ENCODE data around the gene TBC1D23. TPM values are rescaled to one million over a fixed set of nuclear protein-coding genes. Genes with fewer than 3 reads are reported as not detected.

TBC1D23 gene
- polyA plus RNA-seq, 3 donors = 10.2 to 22.7 (median 12.2) TPM

- Mint-ChIP-seq H3K27ac (no peak overlapping the region), H3K4me3 (no peak overlapping the region), H3K9me3 (peaks cover 6 to 27% (median 11%) of the 10 kb centered on the region in 7 donors), H3K27me3 (ENCODE audit: low read depth in 3 of 3) (peaks cover 0 to 2% (median 0%) of the 10 kb centered on the region in 3 donors), H3K36me3 (no peaks in the 10 kb centered on the region), H3K4me1 (no peaks in the 10 kb centered on the region)
- Histone ChIP-seq H3K79me2 (ENCODE audit: insufficient read depth, low read length) (no peaks in the 10 kb centered on the region), H3K4me1 (ENCODE audit: control insufficient read depth in 1 of 2, insufficient read depth in 2 of 2, low read length in 2 of 2) (no peaks in the 10 kb centered on the region), H3K36me3 (replicated peaks in 1 of 2; ENCODE audit: control insufficient read depth in 1 of 2, insufficient read depth in 2 of 2, low read length in 2 of 2) (no peaks in the 10 kb centered on the region), H4K20me1 (ENCODE audit: insufficient read depth, low read length) (no peaks in the 10 kb centered on the region), H3K27ac (ENCODE audit: low read depth in 1 of 2, low read length in 2 of 2) (no peak overlapping the region), H3K9ac (ENCODE audit: insufficient read depth, low read length, poor library complexity, severe bottlenecking) (no peak overlapping the region), H3K4me3 (replicated peaks in 1 of 3; ENCODE audit: low read depth in 2 of 3, low read length in 3 of 3) (no peak overlapping the region), H3K27me3 (ENCODE audit: control insufficient read depth in 2 of 2, insufficient read depth in 2 of 2, low read length in 2 of 2) (no peaks in the 10 kb centered on the region), H3K9me3 (replicated peaks in 1 of 2; ENCODE audit: control insufficient read depth in 1 of 2, insufficient read depth in 1 of 2, low read length in 2 of 2) (peaks cover 0 to 5% of the 10 kb centered on the region in 2 donors), H2AFZ (ENCODE audit: insufficient read depth, low read depth, low read length, poor library complexity, severe bottlenecking) (no peak overlapping the region), H3K4me2 (replicated peaks; ENCODE audit: extremely low read depth, low read length, poor library complexity, severe bottlenecking) (no peak overlapping the region)
- WGBS (ENCODE audit: insufficient coverage) = no CpG with 5 or more reads among the region's 1 CpG
- intact Hi-C loops (cut with micrococcal nuclease) = no loop called here
- DNase-seq = no peak
- TF ChIP-seq CTCF (IDR thresholded peaks at IDR 0.05) = no peak
Measured at GRCh38 chr3:100221159-100221558, 39.6 kb upstream of the TBC1D23 start.

GRCh38 chr3:100225193-100225592 is 35.6 kb upstream of the TBC1D23 start:
- no peak overlapping the region for H3K4me3 ChIP-seq (replicated peaks in 1 of 3; ENCODE audit: low read depth in 2 of 3, low read length in 3 of 3)
- Mint-ChIP-seq H3K4me3 (no peak overlapping the region), H3K27me3 (ENCODE audit: low read depth in 3 of 3) (peaks cover 0 to 2% (median 2%) of the 10 kb centered on the region in 3 donors), H3K36me3 (no peaks in the 10 kb centered on the region), H3K9me3 (peaks cover 2 to 15% (median 9%) of the 10 kb centered on the region in 7 donors), H3K4me1 (no peaks in the 10 kb centered on the region), H3K27ac (peak overlapping the region in 1 of 7 donors; percentile 60)
- no peaks in the 10 kb centered on the region for H3K4me1 ChIP-seq (ENCODE audit: control insufficient read depth in 1 of 2, insufficient read depth in 2 of 2, low read length in 2 of 2)
- H3K27me3 ChIP-seq (ENCODE audit: control insufficient read depth in 2 of 2, insufficient read depth in 2 of 2, low read length in 2 of 2) = no peaks in the 10 kb centered on the region
- no peak for TF ChIP-seq CTCF (IDR thresholded peaks at IDR 0.05)
- 98% methylated on average over 25 of the region's 26 CpGs for WGBS (ENCODE audit: insufficient coverage)
- no peak overlapping the region for H2AFZ ChIP-seq (ENCODE audit: insufficient read depth, low read depth, low read length, poor library complexity, severe bottlenecking)
- no peak overlapping the region for H3K9ac ChIP-seq (ENCODE audit: insufficient read depth, low read length, poor library complexity, severe bottlenecking)
- H3K79me2 ChIP-seq (ENCODE audit: insufficient read depth, low read length) = no peaks in the 10 kb centered on the region
- no peak overlapping the region for H3K27ac ChIP-seq (ENCODE audit: low read depth in 1 of 2, low read length in 2 of 2)
- intact Hi-C loops (cut with micrococcal nuclease) = no loop called here
- no peaks in the 10 kb centered on the region for H3K36me3 ChIP-seq (replicated peaks in 1 of 2; ENCODE audit: control insufficient read depth in 1 of 2, insufficient read depth in 2 of 2, low read length in 2 of 2)
- H3K4me2 ChIP-seq (replicated peaks; ENCODE audit: extremely low read depth, low read length, poor library complexity, severe bottlenecking) = no peak overlapping the region
- no peak for DNase-seq
- no peaks in the 10 kb centered on the region for H4K20me1 ChIP-seq (ENCODE audit: insufficient read depth, low read length)
- H3K9me3 ChIP-seq (replicated peaks in 1 of 2; ENCODE audit: control insufficient read depth in 1 of 2, insufficient read depth in 1 of 2, low read length in 2 of 2) = peaks cover 0 to 5% of the 10 kb centered on the region in 2 donors

All from CD14-positive monocyte (primary cell).